ENCODE results near the gene ZBTB7B.

GRCh38 chr1:154974808-154975408 is 27.7 kb upstream of the ZBTB7B start:
- TF ChIP-seq, protein P1, sequence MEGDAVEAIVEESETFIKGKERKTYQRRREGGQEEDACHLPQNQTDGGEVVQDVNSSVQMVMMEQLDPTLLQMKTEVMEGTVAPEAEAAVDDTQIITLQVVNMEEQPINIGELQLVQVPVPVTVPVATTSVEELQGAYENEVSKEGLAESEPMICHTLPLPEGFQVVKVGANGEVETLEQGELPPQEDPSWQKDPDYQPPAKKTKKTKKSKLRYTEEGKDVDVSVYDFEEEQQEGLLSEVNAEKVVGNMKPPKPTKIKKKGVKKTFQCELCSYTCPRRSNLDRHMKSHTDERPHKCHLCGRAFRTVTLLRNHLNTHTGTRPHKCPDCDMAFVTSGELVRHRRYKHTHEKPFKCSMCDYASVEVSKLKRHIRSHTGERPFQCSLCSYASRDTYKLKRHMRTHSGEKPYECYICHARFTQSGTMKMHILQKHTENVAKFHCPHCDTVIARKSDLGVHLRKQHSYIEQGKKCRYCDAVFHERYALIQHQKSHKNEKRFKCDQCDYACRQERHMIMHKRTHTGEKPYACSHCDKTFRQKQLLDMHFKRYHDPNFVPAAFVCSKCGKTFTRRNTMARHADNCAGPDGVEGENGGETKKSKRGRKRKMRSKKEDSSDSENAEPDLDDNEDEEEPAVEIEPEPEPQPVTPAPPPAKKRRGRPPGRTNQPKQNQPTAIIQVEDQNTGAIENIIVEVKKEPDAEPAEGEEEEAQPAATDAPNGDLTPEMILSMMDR (IDR thresholded peaks at IDR 0.05) = no peak
- TF ChIP-seq EZH2 (IDR thresholded peaks at IDR 0.05; ENCODE audit: borderline replicate concordance, insufficient read depth, low read depth, low read length, poor library complexity, severe bottlenecking) = no peak
